ENCODE measurements around the gene DLL1.
A peak's percentile ranks its signal among the peaks of the same experiment; 100 is the strongest.

Gene DLL1

GRCh38 chr6:170282512-170283158 is 8.2 kb downstream of the DLL1 start:
- DNase-seq, result no peak

DNA sequence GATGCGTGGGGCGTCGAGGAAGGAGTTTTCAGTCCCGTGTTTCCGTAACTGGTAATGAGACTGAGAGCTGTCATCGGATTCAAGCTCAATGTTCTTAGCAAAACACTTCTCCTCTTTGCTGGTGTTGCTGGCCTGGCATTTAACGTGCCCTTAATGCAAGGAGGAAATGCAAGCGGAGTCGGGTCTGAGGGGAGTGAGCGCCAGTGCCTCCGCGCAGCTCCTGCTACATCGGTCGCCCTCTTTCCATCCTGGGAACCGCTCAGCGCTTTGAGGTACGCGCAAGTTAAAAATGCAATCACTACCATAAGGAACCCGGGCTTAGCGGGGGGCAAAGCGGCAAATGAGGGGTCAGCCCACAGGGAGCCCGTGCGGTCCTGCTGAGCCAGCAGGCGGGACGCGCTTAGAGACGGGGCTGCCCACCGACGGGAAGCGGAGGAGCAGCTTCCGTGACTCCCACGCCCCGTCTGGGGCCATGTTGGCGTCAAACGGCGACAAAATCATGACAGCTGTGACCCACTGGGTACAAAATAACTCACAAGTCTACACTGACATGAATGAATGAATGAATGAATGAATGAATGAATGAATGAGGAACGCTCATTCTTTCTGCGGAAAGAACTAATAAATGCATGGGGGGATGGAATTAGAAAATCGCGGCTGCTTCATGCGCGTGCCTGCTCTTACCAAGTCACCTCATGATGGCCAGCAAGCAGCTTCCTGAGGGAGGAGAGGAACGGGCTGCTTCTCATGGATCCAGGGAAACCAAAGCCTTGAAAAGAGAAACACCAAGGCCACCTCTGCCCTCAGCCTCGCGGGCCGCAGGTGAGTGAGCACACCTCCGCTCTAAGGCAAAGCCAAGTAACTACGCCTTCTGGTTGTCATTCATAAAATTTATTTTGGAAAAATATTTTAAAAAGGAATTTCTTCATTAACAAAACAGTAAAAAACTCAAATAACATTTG is 9.3 kb downstream of the DLL1 start:
- DNase-seq, result no peak

- DNase-seq, result no peak
These were observed 10.2 kb downstream of the DLL1 start for GRCh38 chr6:170280689-170281045.

- peak; percentile 60 for DNase-seq
These were observed 10.7 kb downstream of the DLL1 start for GRCh38 chr6:170279977-170280688.

DNA sequence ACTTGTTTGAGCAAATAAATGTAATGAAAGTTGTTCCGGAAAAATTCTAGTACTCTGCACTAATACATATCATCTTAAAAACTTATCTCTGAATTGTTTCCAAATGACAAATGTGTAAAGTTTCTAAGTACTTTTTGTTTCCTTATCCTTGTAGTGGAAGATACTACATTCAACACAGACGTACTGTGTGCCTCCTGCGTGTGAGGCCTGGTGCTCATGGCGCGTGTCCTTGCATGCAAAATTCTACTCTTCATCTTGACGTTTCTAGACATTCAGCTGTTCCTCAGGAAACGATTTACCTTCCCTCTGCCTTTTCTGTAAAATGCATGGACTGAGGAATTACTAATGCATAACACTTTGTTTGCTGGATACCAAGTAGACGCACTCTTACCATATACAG is 11.5 kb downstream of the DLL1 start:
- no peak for DNase-seq

DNA sequence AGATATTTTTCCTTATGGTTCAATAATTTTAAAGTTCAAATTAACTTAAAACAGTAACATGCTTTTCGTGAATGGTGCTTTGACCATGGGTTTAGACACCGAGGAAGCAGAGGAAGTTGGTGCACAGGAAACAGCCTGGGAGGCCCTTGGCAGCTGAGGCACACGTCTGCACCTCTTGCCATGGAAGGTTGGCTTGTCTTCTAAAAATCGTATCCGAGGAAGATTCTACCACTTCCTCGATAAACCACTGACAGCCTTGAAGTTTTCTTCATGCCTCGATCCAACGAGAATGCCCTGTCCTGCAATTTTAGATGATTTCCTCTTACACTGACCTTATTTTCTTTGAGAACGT is 12.2 kb downstream of the DLL1 start:
- DNase-seq, result no peak

GRCh38 chr6:170277893-170278742 is 12.8 kb downstream of the DLL1 start:
- DNase-seq, result no peak

DNA sequence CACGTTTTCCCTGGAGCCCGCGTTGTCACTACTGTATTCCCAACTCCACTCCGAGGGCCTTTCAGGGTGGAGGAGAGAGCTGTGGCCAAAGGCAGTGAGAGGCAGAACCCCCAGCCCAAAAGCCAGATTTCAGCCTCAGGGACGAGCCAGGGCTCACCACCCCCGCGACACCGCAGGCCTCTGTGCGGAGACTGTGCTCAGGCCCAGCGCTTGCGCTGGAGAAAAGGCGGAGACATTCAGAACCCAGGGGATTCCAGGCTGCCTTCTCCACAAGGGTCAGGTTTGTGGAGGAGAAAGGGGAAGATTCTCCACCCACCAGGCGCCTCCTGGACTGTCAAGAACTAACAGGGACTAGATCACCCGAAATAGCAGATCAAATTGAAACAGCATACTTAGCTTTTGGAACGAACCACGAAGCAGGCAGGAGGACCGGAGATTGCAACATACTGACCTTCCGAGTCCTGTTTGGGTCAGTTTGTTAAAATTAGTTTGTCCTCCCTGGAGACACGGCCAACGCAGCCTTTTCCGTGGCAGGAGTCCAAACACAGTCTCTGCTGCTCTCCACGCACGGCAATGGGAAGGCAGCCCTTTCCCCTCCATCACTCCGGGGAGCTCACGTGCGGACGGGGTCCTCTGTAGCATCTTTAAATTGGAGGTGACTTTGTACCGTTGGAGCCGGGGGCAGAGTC is 14.4 kb downstream of the DLL1 start:
- no peak for DNase-seq

- no peak for DNase-seq
These were observed 15.9 kb downstream of the DLL1 start for GRCh38 chr6:170274713-170275560.

DNA sequence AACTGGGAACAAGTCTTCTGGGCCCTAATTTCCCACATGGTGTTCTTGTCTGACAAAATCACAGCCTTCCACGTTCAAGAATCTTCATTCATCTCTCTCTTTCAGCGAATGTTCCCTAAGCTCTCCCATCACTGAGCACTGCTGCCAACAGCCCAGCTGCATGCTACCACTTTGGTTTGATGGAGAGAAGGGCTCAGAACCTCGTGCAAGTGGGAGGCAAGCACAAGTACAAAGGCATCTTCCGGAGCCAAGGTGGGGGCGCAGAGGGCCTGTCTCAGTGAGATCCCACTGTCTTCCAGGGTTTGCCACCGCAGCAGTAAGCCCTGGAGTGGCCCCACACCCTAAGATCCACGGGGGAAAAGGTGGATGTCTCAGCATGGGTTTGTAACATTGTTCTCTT is 17.2 kb downstream of the DLL1 start:
- no peak for DNase-seq

GRCh38 chr6:170273191-170273590 is 17.7 kb downstream of the DLL1 start:
- DNase-seq, result no peak

- DNase-seq, result no peak
These were observed 18.4 kb downstream of the DLL1 start for GRCh38 chr6:170272341-170273065.

GRCh38 chr6:170271771-170272314 is 19.0 kb downstream of the DLL1 start:
- DNase-seq, result peak; percentile 86

GRCh38 chr6:170270984-170271593 is 19.8 kb downstream of the DLL1 start:
- no peak for DNase-seq

- DNase-seq, result no peak
These were observed 20.9 kb downstream of the DLL1 start for GRCh38 chr6:170269846-170270541.

GRCh38 chr6:170269151-170269845 is 21.6 kb downstream of the DLL1 start:
- DNase-seq, result no peak

GRCh38 chr6:170268216-170269129 is 22.4 kb downstream of the DLL1 start:
- DNase-seq, result no peak
